MCF 10A (cell line): Measurements from ENCODE around the gene FGR. TPM values are rescaled to one million over a fixed set of nuclear protein-coding genes. Genes with fewer than 3 reads are reported as not detected.
A peak's percentile ranks its signal among the peaks of the same experiment; 100 is the strongest.

ENCODE experiments used
- BruUV-seq: library from RNA; stranded (reverse); fragments of 400-500 nt; replicated peaks from 2 replicates; lab custom pipeline; 2021; lab: Mats Ljungman, UMichigan
- CTCF ChIA-PET: fragments of 300-600 bp; sonication (Branson Sonifier 250); formaldehyde crosslinking; extraction: SDS; loops from one replicate; lab custom pipeline; 2021; ENCODE audit warnings: antibody characterized with exemption, inconsistent platforms; lab: Yijun Ruan, JAX
- POLR2A ChIA-PET: fragments of 300-600, 350-650 bp; sonication (Branson Sonifier 250); formaldehyde crosslinking; extraction: SDS; loops from one replicate; lab custom pipeline; 2020; ENCODE audit warnings: antibody characterized with exemption, inconsistent platforms; lab: Yijun Ruan, JAX
- DNase-seq: peaks from one replicate; pipeline ENCODE4 v3.0.0-alpha.2; 2018; ENCODE audit not compliant: unreplicated experiment
- H3K27ac Mint-ChIP-seq: one replicate; pipeline ENCODE4 v1.8.0; 2022; ENCODE audit warnings: mild to moderate bottlenecking, low read depth, mixed read lengths; ENCODE audit not compliant: unreplicated experiment
- H3K27me3 Mint-ChIP-seq: one replicate; pipeline ENCODE4 v1.8.0; 2022; ENCODE audit warnings: mixed read lengths; ENCODE audit not compliant: insufficient read depth, unreplicated experiment
- H3K36me3 Mint-ChIP-seq: one replicate; pipeline ENCODE4 v1.8.0; 2022; ENCODE audit warnings: mild to moderate bottlenecking, moderate library complexity, mixed read lengths; ENCODE audit not compliant: insufficient read depth, unreplicated experiment
- H3K4me1 Mint-ChIP-seq: one replicate; pipeline ENCODE4 v1.8.0; 2022; ENCODE audit warnings: mixed read lengths; ENCODE audit not compliant: insufficient read depth, unreplicated experiment
- H3K4me3 Mint-ChIP-seq: one replicate; pipeline ENCODE4 v1.8.0; 2022; ENCODE audit warnings: mild to moderate bottlenecking, moderate library complexity, mixed read lengths; ENCODE audit not compliant: unreplicated experiment
- H3K9me3 Mint-ChIP-seq: one replicate; pipeline ENCODE4 v1.8.0; 2022; ENCODE audit warnings: mixed read lengths; ENCODE audit not compliant: unreplicated experiment
- intact Hi-C: fragments of 100-400 bp; cut with micrococcal nuclease; formaldehyde crosslinking; loops from 2 replicates; pipeline ENCODE4 v1.14.1; 2022
- total RNA-seq: library from RNA; stranded (reverse); gene quantifications from 2 replicates; pipeline ENCODE4 v1.2.3, GENCODE V29; 2022
- TF ChIP-seq, protein P1 (sequence below): fragments of 200-600 bp; IDR thresholded peaks from one replicate; pipeline ENCODE4 v1.8.0; 2022; ENCODE audit warnings: antibody characterized with exemption, mild to moderate bottlenecking; ENCODE audit not compliant: unreplicated experiment

Gene FGR
- total RNA-seq, 1 experiment from 2014 or later: not detected

DNA sequence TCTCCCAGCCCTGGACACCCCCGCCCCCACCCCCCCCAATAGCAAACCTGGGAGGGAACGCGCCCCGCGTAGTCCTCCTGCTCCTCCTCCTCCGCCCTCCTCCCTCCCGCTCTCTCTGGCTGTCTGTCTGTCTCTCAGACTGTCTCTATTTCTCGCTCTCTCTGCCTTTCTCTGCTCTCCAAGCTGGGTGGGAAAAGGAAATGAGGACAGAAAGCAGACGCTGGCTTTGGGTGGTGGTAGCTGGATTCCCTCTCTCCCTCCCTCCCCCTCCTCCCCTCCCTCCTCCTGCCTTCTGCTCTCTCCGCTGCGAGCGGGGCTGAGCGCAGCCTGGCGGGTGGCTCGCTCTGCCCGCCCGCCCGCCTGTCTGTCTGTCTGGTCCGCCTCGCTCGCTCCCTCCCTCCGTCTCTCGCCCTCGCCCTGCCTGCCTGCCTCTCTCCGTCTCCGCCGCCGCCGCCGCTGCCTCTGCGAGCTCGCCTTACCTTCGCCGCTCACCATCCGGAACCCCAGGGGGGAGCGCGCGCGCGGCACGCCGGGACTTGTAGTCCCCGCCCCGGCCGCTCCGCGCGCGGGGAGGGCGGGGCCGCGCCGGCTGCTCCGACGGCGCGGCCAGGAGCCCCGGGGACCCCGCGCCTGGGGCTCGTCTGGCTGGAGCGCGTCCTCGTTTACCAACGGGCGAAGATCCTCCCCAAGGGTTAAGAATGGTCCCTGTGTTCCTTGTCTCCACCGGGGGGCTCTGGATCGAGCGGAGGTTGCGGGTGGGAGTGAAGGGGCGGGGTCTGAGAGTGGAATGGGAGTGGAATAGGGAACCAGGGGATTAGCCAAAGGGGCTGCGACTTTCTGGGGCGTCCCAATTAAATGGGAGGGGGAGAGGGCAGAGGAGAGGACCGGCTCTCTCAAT, 31.1 kb downstream of the FGR start, which contains the start of gene AHDC1:
TSS of gene AHDC1 (minus strand) at position 464 of the 898 bp plus-strand sequence. CDS start 52,029 bp downstream, outside the sequence.
- Mint-ChIP-seq H3K4me3 (peak within 1 kb of the TSS; percentile 90), H3K9me3 (no peaks in the 10 kb centered on the region), H3K4me1 (peaks cover 30% of the 10 kb centered on the region), H3K27ac (peak within 1 kb of the TSS; percentile 63), H3K36me3 (no peaks in the 10 kb centered on the region), H3K27me3 (no peaks in the 10 kb centered on the region)
- POLR2A ChIA-PET: interaction anchor here (0.7 to 2.1 kb wide), 12 partner anchors 15 to 239 kb away, joined by 3 to 15 read pairs (median 4); partner anchors contain the start of gene WASF2
- intact Hi-C loops: loop anchor here (2.0 kb wide), 1 partner anchor 29 kb away; no protein-coding TSS in a partner anchor
- TF ChIP-seq, protein P1, sequence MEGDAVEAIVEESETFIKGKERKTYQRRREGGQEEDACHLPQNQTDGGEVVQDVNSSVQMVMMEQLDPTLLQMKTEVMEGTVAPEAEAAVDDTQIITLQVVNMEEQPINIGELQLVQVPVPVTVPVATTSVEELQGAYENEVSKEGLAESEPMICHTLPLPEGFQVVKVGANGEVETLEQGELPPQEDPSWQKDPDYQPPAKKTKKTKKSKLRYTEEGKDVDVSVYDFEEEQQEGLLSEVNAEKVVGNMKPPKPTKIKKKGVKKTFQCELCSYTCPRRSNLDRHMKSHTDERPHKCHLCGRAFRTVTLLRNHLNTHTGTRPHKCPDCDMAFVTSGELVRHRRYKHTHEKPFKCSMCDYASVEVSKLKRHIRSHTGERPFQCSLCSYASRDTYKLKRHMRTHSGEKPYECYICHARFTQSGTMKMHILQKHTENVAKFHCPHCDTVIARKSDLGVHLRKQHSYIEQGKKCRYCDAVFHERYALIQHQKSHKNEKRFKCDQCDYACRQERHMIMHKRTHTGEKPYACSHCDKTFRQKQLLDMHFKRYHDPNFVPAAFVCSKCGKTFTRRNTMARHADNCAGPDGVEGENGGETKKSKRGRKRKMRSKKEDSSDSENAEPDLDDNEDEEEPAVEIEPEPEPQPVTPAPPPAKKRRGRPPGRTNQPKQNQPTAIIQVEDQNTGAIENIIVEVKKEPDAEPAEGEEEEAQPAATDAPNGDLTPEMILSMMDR: no peak
- peak; percentile 91 for DNase-seq
- CTCF ChIA-PET: interaction anchor here (0.6 to 4.9 kb wide), 12 partner anchors 27 to 305 kb away, joined by 3 to 62 read pairs (median 3); no protein-coding TSS in a partner anchor
- no TSS peak for BruUV-seq

DNA sequence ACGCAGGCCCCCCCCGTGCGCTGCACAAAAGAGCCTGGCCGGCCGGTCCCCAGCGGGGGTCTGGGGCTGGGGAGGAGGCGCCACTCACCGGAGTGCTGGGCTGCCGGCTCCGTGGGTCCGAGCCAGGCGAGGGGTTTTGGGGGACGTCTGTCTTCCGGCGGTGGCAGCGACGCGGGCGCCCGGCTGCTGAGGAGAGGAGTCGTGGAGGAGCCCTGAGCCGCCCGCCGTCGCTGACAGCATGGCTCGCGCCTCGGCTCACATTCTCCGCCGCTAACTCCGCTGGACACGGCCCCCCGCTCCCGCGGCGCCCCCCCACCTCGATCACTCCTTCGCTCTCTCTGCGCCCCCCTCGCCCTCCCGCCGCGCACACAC, 31.7 kb downstream of the FGR start:
- no peak overlapping the region for H3K27ac Mint-ChIP-seq
- H3K27me3 Mint-ChIP-seq: no peaks in the 10 kb centered on the region
- H3K9me3 Mint-ChIP-seq: no peaks in the 10 kb centered on the region
- intact Hi-C loops: loop anchor here (2.0 kb wide), 1 partner anchor 28 kb away; no protein-coding TSS in a partner anchor
- peak overlapping the region; percentile 90 for H3K4me3 Mint-ChIP-seq
- H3K4me1 Mint-ChIP-seq: peaks cover 35% of the 10 kb centered on the region
- POLR2A ChIA-PET: interaction anchor here (0.9 to 2.1 kb wide), 7 partner anchors 35 to 201 kb away, joined by 3 to 15 read pairs (median 4); partner anchors contain the start of gene WASF2
- BruUV-seq: no TSS peak
- no peaks in the 10 kb centered on the region for H3K36me3 Mint-ChIP-seq
- TF ChIP-seq, protein P1: no peak
- CTCF ChIA-PET: interaction anchor here (0.9 to 4.3 kb wide), 3 partner anchors 46 to 192 kb away, joined by 3 to 62 read pairs (median 3); no protein-coding TSS in a partner anchor
- DNase-seq: peak; percentile 26

DNA sequence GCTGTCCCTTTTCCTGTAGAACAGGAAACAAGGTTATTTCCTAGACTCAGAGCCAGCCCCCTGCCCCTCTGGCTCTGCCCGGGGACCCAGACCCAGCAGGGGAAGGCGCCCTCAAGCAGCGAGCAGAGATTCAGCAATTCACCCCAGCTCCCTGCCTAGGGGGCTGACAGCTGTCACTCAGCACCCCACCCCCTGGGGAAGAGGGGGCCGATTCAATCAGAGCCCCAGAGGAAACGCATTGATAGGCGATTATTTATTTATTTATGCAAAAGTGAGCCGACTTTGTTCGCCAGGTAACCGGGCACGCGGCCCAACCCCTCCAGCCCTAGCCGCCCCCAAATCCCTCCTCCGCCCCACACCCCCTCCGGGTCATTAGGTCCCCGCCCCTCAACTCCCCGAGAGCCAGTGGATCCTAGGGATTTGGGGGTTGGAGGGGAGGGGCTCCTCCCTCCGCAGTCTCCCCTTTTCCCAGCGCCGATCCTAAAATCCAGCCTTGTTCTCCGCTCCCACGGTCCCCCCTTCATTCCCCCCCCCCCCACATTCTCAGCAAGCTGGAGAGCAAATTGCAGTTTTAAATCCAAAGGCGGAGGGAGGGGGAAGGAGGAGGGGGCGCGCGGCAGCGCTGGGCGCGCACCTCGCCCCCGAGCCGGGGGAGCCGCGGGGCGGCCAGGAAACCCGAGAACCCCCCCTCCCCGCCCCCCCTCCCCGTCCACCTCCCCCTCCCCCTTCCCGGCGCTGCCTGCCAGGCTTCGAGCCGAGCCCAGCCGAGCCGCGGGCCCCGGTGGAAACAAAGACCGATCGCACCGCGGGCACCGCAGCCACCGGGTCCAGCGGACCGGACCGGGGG, 32.3 kb downstream of the FGR start:
- DNase-seq: peak; percentile 41
- no peaks in the 10 kb centered on the region for H3K36me3 Mint-ChIP-seq
- H3K4me3 Mint-ChIP-seq: peak overlapping the region; percentile 90
- intact Hi-C loops: loop anchor here (2.0 kb wide), 1 partner anchor 28 kb away; no protein-coding TSS in a partner anchor
- peaks cover 35% of the 10 kb centered on the region for H3K4me1 Mint-ChIP-seq
- peak overlapping the region; percentile 88 for H3K27ac Mint-ChIP-seq
- no peaks in the 10 kb centered on the region for H3K9me3 Mint-ChIP-seq
- TF ChIP-seq, protein P1: no peak
- BruUV-seq: no TSS peak
- POLR2A ChIA-PET: interaction anchor here (0.6 to 4.6 kb wide), 8 partner anchors 29 to 302 kb away, joined by 3 to 37 read pairs (median 4); partner anchors contain the start of gene WASF2
- H3K27me3 Mint-ChIP-seq: no peaks in the 10 kb centered on the region
- CTCF ChIA-PET: interaction anchor here (0.7 to 4.7 kb wide), 7 partner anchors 11 to 62 kb away, joined by 3 to 51 read pairs (median 7); no protein-coding TSS in a partner anchor
